Measurements from ENCODE around the gene ST3GAL6.

DNA sequence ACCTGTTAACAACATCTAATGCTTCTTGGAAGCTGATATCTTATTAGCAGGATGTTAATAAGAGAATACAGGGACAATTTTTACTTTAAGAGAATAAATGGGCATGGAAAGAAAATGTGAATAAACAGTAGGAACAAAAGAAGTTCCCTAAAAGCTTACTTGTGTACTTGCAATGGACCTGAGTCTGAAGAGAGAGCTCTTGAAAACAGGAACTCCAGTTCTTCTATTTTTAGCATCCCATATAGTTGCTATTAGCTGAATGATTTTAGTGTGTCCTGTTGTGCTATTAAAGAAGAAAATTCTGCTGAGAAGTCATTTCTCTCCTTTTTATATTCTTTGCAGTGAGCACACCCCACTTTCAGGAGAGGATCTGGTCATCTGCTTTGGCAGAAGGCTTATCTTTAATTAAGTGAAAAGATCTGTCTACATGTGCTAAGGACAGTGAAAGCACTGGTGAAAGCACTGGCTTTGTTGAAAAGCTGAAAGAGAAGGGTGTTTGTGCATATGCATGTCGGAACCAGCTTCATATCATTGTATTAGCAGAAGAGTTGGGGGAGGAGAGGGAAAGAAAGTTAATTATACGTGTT, 1.4 kb upstream of the ST3GAL6 start:
- TF ChIP-seq, protein P1, sequence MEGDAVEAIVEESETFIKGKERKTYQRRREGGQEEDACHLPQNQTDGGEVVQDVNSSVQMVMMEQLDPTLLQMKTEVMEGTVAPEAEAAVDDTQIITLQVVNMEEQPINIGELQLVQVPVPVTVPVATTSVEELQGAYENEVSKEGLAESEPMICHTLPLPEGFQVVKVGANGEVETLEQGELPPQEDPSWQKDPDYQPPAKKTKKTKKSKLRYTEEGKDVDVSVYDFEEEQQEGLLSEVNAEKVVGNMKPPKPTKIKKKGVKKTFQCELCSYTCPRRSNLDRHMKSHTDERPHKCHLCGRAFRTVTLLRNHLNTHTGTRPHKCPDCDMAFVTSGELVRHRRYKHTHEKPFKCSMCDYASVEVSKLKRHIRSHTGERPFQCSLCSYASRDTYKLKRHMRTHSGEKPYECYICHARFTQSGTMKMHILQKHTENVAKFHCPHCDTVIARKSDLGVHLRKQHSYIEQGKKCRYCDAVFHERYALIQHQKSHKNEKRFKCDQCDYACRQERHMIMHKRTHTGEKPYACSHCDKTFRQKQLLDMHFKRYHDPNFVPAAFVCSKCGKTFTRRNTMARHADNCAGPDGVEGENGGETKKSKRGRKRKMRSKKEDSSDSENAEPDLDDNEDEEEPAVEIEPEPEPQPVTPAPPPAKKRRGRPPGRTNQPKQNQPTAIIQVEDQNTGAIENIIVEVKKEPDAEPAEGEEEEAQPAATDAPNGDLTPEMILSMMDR (IDR thresholded peaks at IDR 0.05) = no peak
- no peak for TF ChIP-seq POLR2A (IDR thresholded peaks at IDR 0.05)

Data from Peyer's patch (tissue), 4 donors.